ENCODE data around the gene SUDS3. TPM values are rescaled to one million over a fixed set of nuclear protein-coding genes. Genes with fewer than 3 reads are reported as not detected.

SUDS3 gene
- total and polyA plus RNA-seq, 7 donors, result 15.6 to 80.3 (median 54.2) TPM

DNA sequence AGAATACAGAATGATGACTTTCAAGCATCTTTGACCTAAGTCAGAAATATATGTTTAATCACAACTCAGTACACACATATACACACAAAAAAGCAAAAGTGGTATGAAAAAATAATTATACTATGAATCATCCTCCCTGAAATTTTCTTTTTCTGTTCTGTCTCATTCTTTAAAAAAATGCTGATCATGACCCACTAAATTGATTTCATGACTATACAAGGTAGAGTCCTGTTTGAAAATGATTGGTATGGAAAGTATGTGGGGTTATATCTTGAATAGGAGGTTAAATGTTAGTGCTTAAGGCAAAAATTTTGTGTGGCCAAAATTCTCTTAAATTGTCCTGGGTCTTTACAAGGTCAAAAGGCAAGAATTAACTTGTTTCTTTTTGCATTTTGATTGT lies 80.4 kb downstream of the SUDS3 start:
- Histone ChIP-seq H3K36me3 (no peaks in the 10 kb centered on the region), H3K4me1 (peaks cover 0 to 4% (median 0%) of the 10 kb centered on the region in 4 donors), H3K27ac (no peak overlapping the region), H3K4me3 (no peak overlapping the region), H3K27me3 (no peaks in the 10 kb centered on the region), H3K9me3 (peaks cover 0 to 3% (median 0%) of the 10 kb centered on the region in 4 donors)
- TF ChIP-seq, protein P1, sequence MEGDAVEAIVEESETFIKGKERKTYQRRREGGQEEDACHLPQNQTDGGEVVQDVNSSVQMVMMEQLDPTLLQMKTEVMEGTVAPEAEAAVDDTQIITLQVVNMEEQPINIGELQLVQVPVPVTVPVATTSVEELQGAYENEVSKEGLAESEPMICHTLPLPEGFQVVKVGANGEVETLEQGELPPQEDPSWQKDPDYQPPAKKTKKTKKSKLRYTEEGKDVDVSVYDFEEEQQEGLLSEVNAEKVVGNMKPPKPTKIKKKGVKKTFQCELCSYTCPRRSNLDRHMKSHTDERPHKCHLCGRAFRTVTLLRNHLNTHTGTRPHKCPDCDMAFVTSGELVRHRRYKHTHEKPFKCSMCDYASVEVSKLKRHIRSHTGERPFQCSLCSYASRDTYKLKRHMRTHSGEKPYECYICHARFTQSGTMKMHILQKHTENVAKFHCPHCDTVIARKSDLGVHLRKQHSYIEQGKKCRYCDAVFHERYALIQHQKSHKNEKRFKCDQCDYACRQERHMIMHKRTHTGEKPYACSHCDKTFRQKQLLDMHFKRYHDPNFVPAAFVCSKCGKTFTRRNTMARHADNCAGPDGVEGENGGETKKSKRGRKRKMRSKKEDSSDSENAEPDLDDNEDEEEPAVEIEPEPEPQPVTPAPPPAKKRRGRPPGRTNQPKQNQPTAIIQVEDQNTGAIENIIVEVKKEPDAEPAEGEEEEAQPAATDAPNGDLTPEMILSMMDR (IDR thresholded peaks at IDR 0.05), result no peak
- TF ChIP-seq EP300 (IDR thresholded peaks at IDR 0.05) (no peak), POLR2AphosphoS5 (IDR thresholded peaks at IDR 0.05) (no peak), POLR2A (IDR thresholded peaks at IDR 0.05) (no peak)
- intact Hi-C loops (cut with DNase I), result no loop called here
- no peak for DNase-seq

DNA sequence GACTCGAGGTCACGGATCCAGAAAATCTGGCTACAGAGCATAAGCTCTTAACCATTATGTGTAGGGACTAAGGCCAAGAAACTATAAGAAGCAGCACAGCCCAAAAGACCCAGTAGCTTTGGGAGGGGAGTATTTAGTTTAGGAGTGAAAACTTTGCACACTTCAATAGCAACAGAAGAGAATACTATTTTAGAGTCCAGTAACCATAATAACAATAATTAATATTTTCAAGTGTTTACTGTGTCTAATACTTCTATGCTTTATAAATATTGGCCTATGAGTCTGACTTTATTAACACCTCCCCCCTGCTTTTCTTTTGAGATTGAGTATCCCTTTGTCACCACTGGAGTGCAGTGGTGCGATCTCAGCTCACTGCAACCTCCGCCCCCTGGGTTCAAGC lies 82.8 kb downstream of the SUDS3 start:
- intact Hi-C loops (cut with DNase I), result no loop called here
- Histone ChIP-seq H3K4me1 (peaks cover 0 to 5% (median 0%) of the 10 kb centered on the region in 4 donors), H3K36me3 (no peaks in the 10 kb centered on the region), H3K27me3 (no peaks in the 10 kb centered on the region), H3K4me3 (no peak overlapping the region), H3K9me3 (peaks cover 0 to 3% (median 0%) of the 10 kb centered on the region in 4 donors), H3K27ac (no peak overlapping the region)
- TF ChIP-seq, protein P1 (IDR thresholded peaks at IDR 0.05), result no peak
- TF ChIP-seq POLR2A (IDR thresholded peaks at IDR 0.05), result no peak
- TF ChIP-seq POLR2AphosphoS5 (IDR thresholded peaks at IDR 0.05), result no peak
- no peak for TF ChIP-seq EP300 (IDR thresholded peaks at IDR 0.05)
- 91 to 94% methylated on average over 4 of the region's 4 CpGs for WGBS, 2 donors
- no peak for DNase-seq

DNA sequence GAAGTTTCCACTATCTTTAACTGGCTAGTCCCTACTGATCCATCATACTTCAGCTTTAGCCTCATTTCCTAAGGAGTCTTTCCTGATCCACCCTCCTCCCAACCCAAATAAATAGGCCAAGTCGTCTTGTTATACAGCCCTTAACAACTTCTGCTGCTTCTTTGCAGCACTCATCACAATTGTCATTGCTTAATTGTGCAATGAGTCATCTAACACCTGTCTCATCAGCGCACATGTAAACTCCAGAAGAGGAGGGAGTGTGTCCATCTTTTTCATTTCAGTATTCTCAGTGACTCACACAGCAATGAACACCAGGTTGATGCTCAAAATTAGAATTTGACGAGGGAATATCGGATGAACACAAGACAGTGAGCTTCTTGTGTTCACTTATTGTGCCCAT lies 87.3 kb downstream of the SUDS3 start:
- no peak for TF ChIP-seq POLR2A (IDR thresholded peaks at IDR 0.05)
- TF ChIP-seq, protein P1 (IDR thresholded peaks at IDR 0.05), result no peak
- 39 to 76% methylated on average over 4 of the region's 4 CpGs for WGBS, 2 donors
- intact Hi-C loops (cut with DNase I), result no loop called here

DNA sequence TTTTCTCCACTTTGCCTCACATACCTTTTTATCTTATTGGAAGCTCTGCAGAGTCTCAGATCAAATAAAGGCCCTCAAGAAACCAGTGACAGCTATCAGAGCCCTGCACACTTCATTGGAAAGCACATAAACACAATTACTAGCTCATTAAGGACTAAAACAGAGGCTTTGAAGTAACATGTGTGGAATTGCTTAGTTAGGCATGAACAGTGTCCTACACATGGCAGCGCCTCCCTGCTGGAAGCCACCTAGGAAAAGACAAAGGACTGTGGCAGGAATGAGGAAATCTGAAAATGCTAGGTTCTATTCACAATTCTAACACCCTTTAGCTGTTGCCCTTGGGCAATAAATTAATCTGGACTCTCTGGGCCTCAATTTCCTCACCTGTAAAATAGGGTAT lies 89.4 kb downstream of the SUDS3 start:
- no peak for DNase-seq
- 94 to 96% methylated on average over 1 of the region's 1 CpG for WGBS, 2 donors
- Histone ChIP-seq H3K4me1 (peaks cover 0 to 5% (median 0%) of the 10 kb centered on the region in 4 donors), H3K27ac (no peak overlapping the region), H3K36me3 (no peaks in the 10 kb centered on the region), H3K9me3 (peaks cover 0 to 2% (median 0%) of the 10 kb centered on the region in 4 donors), H3K4me3 (no peak overlapping the region), H3K27me3 (no peaks in the 10 kb centered on the region)
- intact Hi-C loops (cut with DNase I), result no loop called here
- TF ChIP-seq EP300 (IDR thresholded peaks at IDR 0.05), result no peak
- no peak for TF ChIP-seq POLR2A (IDR thresholded peaks at IDR 0.05)
- TF ChIP-seq, protein P1 (IDR thresholded peaks at IDR 0.05), result no peak
- TF ChIP-seq POLR2AphosphoS5 (IDR thresholded peaks at IDR 0.05), result no peak

More for the DNA sequence above, 87.3 kb downstream of the SUDS3 start:
- Histone ChIP-seq H3K4me1 (peaks cover 0 to 5% (median 0%) of the 10 kb centered on the region in 4 donors), H3K27ac (no peak overlapping the region), H3K9me3 (peaks cover 0 to 3% (median 0%) of the 10 kb centered on the region in 4 donors), H3K36me3 (no peaks in the 10 kb centered on the region), H3K27me3 (no peaks in the 10 kb centered on the region), H3K4me3 (no peak overlapping the region)
- DNase-seq, result no peak

Other genes with a start within 250 kb of the SUDS3 start
- gene PEBP1, start 240.4 kb upstream of the SUDS3 start, total RNA-seq, result 100 to 1,000 TPM; 202 to 339 (median 292) TPM
- 100 to 1,000 TPM; 215 to 358 (median 242) TPM for gene PEBP1, start 240.4 kb upstream of the SUDS3 start, polyA plus RNA-seq
- 10 to 100 TPM; 18.9 to 66.2 (median 31.6) TPM for gene TAOK3, start 3.6 kb upstream of the SUDS3 start, total RNA-seq
- 10 to 100 TPM; 23.4 to 31.0 (median 29.4) TPM for gene TAOK3, start 3.6 kb upstream of the SUDS3 start, polyA plus RNA-seq

Measured in sigmoid colon (tissue), 7 donors.